ENCODE measurements around the gene HIPK2. TPM values are rescaled to one million over a fixed set of nuclear protein-coding genes. Genes with fewer than 3 reads are reported as not detected.
"Not testable (repeated sequence)": the region's sequence is repeated elsewhere in the genome, so short reads cannot be mapped to it uniquely, and the experiment has no call there.

The HIPK2 gene
- total RNA-seq, 2 experiments from 2014 or later: 6.2 to 7.9 TPM

- Histone ChIP-seq H3K4me3 (ENCODE audit: low read depth, low read length, poor library complexity, severe bottlenecking) (no peak overlapping the region), H3K79me2 (ENCODE audit: insufficient read depth, low read depth, low read length) (no peaks in the 10 kb centered on the region), H3K9me3 (ENCODE audit: low read length) (no peaks in the 10 kb centered on the region), H3K4me2 (ENCODE audit: low read length) (no peak overlapping the region), H4K20me1 (ENCODE audit: insufficient read depth, low read length) (no peaks in the 10 kb centered on the region), H3K36me3 (ENCODE audit: insufficient read depth, low read length) (no peaks in the 10 kb centered on the region), H3K9me2 (ENCODE audit: insufficient read depth, low read length) (no peaks in the 10 kb centered on the region), H3K4me1 (ENCODE audit: insufficient read depth, low read length, poor library complexity, severe bottlenecking) (no peaks in the 10 kb centered on the region), H2AFZ (ENCODE audit: low read length) (no peak overlapping the region), H3K27ac (ENCODE audit: low read depth, low read length, poor library complexity, severe bottlenecking) (no peak overlapping the region)
- intact Hi-C loops (cut with micrococcal nuclease; ENCODE audit: unreplicated experiment): no loop called here
- TF ChIP-seq EZH2phosphoT487 (IDR thresholded peaks at IDR 0.05; ENCODE audit: borderline replicate concordance, low read depth, low read length): no peak
- TF ChIP-seq, protein P1, sequence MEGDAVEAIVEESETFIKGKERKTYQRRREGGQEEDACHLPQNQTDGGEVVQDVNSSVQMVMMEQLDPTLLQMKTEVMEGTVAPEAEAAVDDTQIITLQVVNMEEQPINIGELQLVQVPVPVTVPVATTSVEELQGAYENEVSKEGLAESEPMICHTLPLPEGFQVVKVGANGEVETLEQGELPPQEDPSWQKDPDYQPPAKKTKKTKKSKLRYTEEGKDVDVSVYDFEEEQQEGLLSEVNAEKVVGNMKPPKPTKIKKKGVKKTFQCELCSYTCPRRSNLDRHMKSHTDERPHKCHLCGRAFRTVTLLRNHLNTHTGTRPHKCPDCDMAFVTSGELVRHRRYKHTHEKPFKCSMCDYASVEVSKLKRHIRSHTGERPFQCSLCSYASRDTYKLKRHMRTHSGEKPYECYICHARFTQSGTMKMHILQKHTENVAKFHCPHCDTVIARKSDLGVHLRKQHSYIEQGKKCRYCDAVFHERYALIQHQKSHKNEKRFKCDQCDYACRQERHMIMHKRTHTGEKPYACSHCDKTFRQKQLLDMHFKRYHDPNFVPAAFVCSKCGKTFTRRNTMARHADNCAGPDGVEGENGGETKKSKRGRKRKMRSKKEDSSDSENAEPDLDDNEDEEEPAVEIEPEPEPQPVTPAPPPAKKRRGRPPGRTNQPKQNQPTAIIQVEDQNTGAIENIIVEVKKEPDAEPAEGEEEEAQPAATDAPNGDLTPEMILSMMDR (conservative IDR thresholded peaks at IDR 0.05; ENCODE audit: low read length): no peak
- ChIA-PET POLR2A (no interaction called here), CTCF (ENCODE audit: unreplicated experiment) (no interaction called here)
- BruUV-seq (replicated peaks): no TSS peak
- no peak for DNase-seq (ENCODE audit: low spot score)
These were observed 163.8 kb downstream of the HIPK2 start for GRCh38 chr7:139613971-139614411.

DNA sequence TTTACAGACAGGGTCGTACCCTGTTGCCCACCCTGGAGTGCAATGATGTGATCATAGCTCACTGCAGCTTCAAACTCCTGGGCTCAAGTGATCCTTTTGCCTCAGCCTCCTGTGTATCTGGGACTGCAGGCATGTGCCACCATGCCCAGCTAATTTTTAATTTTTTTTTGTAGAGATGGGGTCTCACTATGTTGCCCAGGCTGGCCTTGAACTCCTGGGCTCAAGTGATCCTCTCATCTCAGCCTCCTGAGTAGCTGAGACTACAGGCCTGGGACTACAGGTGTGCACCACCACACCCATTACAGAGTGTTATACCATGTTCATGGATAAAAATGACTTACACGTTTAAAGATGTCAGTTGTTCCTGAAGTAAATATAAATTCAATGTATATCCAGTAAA, 166.2 kb downstream of the HIPK2 start:
- BruUV-seq (replicated peaks); H3K9me2 ChIP-seq (ENCODE audit: insufficient read depth, low read length); POLR2A ChIA-PET; H3K4me1 ChIP-seq (ENCODE audit: insufficient read depth, low read length, poor library complexity, severe bottlenecking); H3K79me2 ChIP-seq (ENCODE audit: insufficient read depth, low read depth, low read length); H3K36me3 ChIP-seq (ENCODE audit: insufficient read depth, low read length); H4K20me1 ChIP-seq (ENCODE audit: insufficient read depth, low read length); CTCF ChIA-PET (ENCODE audit: unreplicated experiment); H3K4me3 ChIP-seq (ENCODE audit: low read depth, low read length, poor library complexity, severe bottlenecking); H2AFZ ChIP-seq (ENCODE audit: low read length); DNase-seq (ENCODE audit: low spot score); H3K9me3 ChIP-seq (ENCODE audit: low read length); H3K4me2 ChIP-seq (ENCODE audit: low read length); intact Hi-C loops (cut with micrococcal nuclease; ENCODE audit: unreplicated experiment); H3K27ac ChIP-seq (ENCODE audit: low read depth, low read length, poor library complexity, severe bottlenecking): not testable (repeated sequence)

GRCh38 chr7:139610595-139610994, 167.2 kb downstream of the HIPK2 start:
- Histone ChIP-seq H4K20me1 (ENCODE audit: insufficient read depth, low read length) (no peaks in the 10 kb centered on the region), H2AFZ (ENCODE audit: low read length) (no peak overlapping the region), H3K79me2 (ENCODE audit: insufficient read depth, low read depth, low read length) (no peaks in the 10 kb centered on the region), H3K9me3 (ENCODE audit: low read length) (no peaks in the 10 kb centered on the region), H3K4me3 (ENCODE audit: low read depth, low read length, poor library complexity, severe bottlenecking) (no peak overlapping the region), H3K36me3 (ENCODE audit: insufficient read depth, low read length) (no peaks in the 10 kb centered on the region), H3K27ac (ENCODE audit: low read depth, low read length, poor library complexity, severe bottlenecking) (no peak overlapping the region), H3K4me1 (ENCODE audit: insufficient read depth, low read length, poor library complexity, severe bottlenecking) (no peaks in the 10 kb centered on the region), H3K9me2 (ENCODE audit: insufficient read depth, low read length) (no peaks in the 10 kb centered on the region), H3K4me2 (ENCODE audit: low read length) (no peak overlapping the region)
- no peak for DNase-seq (ENCODE audit: low spot score)
- BruUV-seq (replicated peaks): no TSS peak
- intact Hi-C loops (cut with micrococcal nuclease; ENCODE audit: unreplicated experiment): no loop called here
- POLR2A ChIA-PET: no interaction called here
- CTCF ChIA-PET (ENCODE audit: unreplicated experiment): no interaction called here
- TF ChIP-seq EZH2phosphoT487 (IDR thresholded peaks at IDR 0.05; ENCODE audit: borderline replicate concordance, low read depth, low read length): no peak
- TF ChIP-seq, protein P1 (conservative IDR thresholded peaks at IDR 0.05; ENCODE audit: low read length): no peak
